ENCODE measurements around the gene RGS19.
"Not testable (repeated sequence)": the region's sequence is repeated elsewhere in the genome, so short reads cannot be mapped to it uniquely, and the experiment has no call there.

RGS19 gene, protein sequence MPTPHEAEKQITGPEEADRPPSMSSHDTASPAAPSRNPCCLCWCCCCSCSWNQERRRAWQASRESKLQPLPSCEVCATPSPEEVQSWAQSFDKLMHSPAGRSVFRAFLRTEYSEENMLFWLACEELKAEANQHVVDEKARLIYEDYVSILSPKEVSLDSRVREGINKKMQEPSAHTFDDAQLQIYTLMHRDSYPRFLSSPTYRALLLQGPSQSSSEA

DNA sequence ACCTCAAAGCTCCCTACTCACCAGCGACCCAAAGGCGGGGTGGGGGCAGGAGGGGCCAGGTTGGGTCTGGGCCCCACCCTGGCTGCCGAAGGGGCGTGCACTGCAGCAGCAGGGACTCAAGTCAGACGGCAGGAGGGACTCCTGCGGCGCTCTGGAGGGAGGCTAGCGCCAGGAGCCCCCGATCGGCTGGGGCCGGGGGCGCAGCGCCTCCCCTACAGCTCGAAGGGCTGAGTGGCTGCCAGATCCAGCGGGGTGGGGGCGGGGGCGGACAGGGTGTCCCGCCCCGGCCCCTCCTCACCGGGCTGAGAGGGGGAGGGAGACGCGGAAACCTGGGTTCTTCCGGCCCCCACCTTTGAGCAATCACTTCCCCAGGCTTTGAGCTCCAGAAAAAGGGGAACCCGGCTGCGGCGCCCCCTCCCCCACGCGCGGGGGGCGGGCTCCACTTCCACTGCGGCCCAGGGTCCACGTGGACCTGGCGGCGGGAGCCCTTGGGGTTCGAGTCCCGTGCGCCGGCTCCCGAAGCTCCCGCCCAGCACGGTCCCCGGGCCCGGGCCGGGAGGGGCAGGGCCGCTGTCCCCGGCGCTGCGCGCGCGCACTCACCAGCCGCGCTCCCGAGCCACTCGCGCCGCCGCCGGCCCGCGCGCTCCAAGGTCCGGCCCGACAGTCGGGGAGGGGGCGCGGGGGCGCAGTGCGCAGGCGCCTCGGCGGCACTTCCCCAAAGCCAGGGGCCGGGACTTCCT lies at the start of gene RGS19:
Gene RGS19 (minus strand): TSS at position 246 of the 740 bp plus-strand sequence. CDS start 2,632 bp downstream, outside the sequence.
- peak; percentile 84 for DNase-seq

DNA sequence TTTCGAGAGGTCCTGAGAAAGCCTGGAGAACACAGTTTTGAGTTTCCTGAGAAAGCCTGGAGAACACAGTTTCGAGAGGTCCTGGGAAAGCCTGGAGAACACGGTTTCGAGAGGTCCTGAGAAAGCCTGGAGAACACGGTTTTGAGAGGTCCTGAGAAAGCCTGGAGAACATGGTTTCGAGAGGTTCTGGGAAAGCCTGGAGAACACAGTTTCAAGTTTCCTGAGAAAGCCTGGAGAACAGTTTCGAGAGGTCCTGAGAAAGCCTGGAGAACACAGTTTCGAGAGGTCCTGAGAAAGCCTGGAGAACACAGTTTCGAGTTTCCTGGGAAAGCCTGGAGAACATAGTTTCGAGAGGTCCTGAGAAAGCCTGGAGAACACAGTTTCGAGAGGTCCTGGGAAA lies 44.2 kb upstream of the RGS19 start:
- DNase-seq: not testable (repeated sequence)

DNA sequence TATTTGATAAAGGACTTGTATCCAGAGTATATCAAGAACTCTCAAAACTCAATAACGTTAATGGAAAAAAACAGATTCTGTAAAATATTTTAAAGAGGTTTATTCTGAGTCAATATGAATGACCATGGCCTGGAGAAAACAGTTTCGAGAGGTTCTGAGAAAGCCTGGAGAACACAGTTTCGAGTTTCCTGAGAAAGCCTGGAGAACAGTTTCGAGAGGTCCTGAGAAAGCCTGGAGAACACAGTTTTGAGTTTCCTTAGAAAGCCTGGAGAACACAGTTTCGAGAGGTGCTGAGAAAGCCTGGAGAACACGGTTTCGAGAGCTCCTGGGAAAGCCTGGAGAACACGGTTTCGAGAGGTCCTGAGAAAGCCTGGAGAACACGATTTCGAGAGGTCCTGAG lies 43.6 kb upstream of the RGS19 start:
- DNase-seq: not testable (repeated sequence)

DNA sequence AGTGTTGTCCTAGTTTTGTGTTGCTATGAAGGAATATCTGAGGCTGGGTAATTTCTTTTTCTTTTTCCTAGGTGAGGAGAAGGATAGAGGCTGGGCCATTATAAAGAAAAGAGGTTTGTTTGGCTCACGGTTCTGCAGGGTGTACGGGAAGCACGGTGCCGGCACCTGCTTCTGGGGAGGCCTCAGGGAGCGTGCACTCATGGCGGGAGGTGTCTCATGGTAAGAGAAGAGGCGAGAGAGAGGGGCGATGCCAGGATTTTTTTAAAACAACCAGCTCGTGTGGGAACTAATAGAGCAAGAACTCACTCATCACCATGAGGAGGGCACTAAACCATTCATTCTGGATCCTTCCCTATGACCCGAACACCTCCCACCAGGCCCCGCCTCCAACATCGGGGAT lies 42.3 kb upstream of the RGS19 start:
- DNase-seq: no peak

DNA sequence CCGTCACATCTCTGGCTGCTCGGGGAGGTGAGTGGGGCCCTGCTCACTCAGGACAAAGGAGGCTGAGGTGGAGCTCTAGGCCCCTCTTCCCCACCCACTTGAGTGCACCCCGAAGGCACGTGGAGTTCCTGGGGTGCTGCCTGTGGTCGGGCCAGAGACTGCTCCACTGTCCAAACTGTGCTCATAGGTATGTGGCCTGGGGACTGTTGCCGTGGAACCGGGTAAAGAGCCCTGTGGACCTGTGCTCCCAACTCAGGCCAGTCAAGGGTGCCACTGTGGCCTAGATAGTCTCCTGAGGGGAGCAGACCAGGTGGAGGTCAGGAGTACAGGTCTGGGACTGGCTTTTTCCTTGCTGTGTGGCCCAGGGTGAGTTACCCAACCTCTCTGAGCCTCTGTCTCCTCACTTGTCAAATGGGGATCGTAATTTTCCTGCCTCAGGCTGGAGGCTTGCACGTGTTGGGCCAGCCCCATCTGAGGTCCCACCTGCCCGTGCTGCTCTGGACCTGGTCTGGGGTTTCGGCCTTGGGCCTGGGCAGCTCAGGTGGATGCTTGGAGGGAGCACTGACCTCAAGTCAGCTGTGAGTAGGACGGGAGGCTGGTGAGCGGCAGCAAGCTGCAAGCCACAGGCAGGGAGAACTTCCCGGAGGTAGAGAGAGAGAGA lies 40.5 kb upstream of the RGS19 start:
- DNase-seq: no peak

DNA sequence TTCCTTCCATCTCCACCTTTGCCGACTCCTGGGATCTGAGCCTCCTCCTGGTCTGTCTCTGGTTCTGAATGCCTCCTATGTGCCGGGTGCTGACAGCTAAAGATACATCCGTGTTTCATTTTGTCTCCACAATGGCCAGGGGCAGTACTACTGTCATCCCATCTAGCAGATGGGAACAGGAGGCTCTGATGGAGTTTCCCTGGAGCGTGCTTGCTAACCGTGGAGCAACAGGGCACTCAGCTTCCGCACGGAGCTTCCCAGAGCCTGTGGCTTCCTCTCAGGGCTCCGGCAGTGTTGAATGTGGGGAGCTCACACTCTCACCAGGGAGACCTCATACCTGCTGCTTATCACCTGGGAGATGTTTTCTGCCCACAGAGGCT lies 40.0 kb upstream of the RGS19 start:
- DNase-seq: peak; percentile 58

DNA sequence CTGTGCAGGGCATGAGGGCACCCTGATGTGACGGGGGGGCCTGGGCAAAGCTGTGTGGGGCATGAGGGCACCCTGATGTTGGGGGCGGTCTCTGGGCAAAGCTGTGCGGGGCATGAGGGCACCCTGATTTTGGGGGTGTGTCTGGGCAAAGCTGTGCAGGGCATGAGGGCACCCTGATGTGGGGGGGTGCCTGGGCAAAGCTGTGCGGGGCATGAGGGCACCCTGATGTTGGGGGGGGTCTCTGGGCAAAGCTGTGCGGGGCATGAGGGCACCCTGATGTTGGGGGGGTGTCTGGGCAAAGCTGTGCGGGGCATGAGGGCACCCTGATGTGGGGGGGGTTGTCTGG lies 38.1 kb upstream of the RGS19 start:
- peak; percentile 41 for DNase-seq

DNA sequence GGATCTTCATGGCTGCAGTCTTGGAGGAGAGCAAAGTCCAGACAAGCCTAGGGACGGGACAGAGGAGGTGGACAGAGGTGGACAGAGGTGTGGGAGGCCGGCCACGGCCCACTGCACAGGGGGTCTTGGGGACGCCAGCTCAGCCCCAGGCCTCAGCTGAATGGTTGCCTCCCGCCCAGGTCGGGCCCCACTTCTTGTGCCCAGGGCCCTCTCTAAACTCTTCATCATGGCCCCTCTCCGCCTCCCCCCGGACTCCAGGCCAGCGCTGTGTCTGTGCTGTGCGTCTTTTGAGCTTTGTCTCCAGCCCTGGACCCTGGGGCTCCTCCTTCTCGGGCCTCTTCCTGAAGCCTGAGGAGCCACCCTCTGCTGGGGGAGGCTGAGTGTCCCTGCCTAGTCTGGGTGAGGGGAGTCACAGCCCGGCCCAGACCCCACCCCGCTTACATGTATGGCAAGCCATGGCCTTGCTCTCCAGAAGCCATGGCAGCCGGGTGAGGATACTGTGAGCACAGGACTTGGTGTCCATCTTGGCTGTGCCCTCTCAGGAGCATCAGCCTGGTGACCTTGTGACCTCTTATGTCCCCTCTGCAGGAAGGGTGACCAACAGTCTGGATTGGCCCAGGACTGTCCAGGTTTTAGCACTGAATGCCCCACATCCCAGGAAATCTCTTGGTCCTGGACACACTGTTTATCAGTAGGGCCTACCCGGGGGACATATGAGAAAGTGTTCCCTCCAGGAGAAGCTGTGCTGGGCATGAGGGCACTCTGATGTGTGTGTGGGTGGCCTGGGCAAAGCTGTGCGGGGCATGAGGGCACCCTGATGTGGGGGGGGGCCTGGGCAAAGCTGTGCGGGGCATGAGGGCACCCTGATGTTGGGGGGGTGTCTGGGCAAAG lies 37.5 kb upstream of the RGS19 start:
- DNase-seq: peak; percentile 50

DNA sequence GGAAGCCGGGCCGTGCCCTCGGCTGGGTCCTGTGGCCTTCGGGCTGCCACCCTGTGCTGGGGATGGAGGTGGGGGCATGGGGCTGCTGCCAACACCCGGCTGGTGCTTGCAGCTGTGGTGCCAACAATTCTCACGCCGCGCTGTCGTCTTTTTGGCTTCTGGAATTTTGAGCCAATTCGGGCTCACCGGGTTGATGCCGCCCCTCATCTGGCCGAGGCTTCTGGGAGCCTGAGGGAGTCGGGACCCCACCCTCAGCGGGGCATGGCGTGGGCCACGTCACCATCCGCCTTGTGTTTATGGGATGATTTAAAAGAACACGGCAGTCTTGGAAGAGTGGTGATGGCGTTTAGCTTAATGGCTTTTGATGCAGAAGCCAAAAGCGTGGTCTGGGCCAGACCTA lies 36.7 kb upstream of the RGS19 start:
- DNase-seq: no peak

DNA sequence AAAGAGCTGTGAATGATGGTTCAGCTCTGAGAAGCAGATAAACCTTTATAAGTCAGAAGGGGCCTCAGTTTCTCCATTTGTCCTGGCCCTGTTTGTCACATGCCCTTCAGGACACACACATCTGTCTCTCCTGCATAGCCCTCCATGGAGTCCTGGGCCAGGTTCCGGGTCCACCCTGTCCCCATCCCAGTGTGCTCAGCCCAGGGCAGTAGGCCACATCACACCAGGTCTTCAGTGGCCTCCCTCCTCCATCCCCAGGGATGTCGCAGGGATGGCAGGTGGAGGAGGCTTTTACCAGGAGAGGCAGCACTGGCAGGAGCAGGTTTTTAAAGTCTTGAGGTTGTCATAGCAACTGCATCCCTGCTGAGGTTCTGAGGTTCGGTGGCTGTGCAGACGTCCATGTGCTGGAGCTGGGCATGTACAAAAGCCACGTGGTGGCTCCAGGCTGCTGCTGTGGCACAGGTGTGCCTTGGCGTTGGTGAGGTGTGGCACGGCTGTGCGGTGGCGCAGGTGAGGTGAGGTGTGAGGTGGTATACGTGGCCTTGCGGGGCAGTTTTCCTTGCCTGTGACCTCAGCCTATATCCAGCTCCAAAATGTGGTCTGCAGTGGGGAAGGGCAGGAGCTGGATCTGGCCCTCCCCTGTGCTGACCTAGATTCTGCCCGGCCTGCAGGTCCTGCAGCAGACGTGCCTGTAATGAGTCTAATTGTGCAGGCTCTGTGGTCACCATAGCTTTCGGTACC lies 36.0 kb upstream of the RGS19 start:
- peak; percentile 48 for DNase-seq

DNA sequence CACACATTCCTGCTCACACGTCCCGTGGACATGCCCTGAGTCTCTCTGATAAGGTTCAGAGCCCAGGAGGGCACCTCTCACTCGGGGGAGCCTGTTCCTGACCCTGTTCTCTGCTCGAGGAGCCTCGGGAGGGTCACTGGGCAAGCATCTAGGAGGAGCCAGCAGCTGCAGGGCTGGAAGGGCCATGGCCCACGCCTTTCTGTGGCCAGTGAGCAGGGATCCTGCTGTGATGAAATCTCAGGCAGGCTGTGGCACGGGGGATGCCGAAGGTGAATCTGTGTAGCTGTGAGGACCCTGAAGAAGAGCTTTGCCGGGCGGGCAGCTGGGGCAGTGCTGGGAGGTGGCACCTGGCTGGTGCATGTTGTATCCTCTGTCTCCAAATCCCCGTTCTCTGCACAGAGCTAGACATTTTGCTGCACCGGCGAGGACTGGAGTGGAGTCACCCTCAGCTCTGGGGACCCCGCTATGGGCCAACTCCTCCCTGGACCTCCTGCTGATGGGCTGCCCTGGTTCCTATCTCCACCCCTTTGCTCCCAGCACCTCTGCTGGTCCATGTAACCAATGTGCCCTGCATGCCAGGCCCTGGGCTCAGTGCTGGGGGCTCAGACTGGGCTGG lies 35.1 kb upstream of the RGS19 start:
- peak; percentile 53 for DNase-seq

DNA sequence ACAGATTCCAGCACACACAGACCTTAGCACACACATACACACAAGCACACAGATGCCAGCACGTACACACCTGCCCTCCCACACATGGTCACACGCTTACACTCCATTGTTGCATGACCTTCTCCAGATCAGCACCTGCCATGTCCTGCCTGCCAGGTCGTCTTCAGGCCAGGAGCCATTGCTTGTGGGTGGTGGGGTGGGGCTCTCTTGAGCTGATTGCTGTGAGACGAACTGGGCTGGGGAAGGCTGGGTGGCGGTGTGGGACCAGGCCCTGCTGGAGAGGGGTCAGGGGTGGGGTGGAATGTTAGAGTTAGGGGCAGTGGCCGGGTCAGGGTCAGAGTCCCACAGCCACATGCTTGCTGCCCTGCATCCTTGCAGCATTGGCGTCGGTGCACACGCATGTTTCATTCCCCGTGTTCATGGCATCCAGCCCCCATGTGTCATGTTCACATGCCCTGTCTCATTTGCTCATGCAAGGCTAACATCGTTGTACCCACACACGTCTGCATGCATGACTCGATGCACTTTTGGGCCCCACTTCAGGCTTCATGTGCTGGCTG lies 34.6 kb upstream of the RGS19 start:
- DNase-seq: peak; percentile 33

DNA sequence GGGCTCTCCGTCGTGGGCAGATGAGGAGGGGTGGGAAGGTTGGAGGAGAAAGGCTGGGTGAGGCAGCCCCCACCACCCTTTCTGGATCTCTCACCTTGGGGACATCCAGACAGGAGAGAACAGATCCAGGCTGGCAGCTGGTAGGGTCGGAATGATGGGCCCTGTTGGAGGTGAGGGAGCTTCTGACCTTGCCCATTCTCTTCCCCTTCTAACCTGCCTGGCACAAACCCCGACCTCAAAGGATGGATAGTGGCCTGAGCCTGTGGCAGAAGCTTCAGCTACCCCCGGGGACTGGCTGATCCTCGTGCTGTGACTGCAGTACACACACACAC lies 34.1 kb upstream of the RGS19 start:
- DNase-seq: peak; percentile 32

DNA sequence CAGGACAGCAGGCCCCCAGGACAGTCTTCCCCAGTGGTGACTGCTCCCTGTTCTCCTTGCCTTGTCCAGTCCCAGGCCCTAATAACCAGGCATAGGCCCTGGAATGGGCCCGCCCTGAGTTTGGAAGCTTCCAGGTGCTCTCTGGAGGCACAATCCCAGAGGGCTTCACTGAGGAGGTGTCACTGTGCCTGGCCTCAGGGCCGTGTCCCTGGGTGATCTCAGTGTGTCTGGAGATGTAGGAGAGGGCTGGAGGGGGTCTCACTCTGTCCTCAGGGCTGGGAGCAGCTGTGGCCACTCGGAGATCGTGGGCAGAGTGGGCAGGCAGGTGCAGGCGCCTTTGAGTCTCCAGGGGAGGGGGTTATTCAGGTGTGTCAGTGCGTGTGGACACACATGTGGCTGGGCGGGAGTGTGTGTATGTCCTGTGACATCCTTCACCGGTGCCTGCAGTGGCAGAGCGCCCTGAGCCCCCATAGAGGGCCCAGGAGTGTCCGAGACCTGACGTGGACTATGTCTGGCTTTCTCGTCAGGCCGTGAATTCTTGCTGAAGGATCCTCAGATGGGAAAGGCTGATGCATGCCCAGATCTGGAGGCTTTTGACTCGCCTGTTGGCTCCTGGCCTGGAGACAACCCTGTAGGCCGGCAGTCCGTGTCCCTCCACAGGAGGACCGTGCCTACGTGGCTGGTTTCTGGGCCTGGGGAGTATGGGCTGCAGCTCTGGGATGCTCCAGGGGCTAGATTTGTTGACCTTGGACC lies 33.5 kb upstream of the RGS19 start:
- peak; percentile 42 for DNase-seq

DNA sequence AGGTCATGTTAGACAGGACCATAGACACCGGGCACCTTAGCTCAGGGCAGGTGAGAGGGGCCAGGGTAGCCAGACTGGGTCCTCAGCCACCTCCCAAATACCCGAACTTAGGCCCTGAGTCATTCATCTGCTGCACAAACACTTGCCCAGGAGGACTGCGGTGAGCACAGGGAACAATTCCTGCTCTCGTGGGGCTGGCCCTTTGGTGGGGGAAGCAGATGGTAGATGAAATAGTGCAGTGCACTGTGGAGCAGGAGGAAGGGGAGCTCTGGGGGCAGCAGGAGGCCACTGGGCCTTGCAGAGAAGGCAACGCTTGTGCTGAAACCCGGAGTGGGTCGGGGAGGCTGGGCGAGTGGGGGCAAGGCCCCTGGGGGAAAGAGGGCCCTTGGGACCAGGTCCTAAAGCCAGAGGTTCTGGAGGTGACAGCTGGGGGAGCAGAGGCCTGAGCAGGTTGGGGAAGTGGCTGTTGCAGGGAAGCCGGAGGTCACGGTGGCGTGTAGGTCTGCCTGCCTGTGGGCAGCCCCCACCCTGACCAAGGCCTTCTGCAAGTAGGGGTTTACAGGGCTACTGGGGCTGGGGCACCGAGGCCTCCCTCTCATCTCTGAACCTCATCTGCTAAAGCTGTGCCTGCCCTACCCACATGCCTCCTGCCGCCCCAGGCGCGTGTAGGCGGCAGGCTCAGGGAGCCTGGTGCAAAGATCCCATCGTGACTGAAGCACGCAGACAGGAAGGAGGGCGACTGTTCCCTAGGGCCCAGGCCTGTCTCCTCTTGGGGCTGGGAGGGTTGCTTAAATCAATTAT lies 32.7 kb upstream of the RGS19 start:
- DNase-seq: peak; percentile 28

DNA sequence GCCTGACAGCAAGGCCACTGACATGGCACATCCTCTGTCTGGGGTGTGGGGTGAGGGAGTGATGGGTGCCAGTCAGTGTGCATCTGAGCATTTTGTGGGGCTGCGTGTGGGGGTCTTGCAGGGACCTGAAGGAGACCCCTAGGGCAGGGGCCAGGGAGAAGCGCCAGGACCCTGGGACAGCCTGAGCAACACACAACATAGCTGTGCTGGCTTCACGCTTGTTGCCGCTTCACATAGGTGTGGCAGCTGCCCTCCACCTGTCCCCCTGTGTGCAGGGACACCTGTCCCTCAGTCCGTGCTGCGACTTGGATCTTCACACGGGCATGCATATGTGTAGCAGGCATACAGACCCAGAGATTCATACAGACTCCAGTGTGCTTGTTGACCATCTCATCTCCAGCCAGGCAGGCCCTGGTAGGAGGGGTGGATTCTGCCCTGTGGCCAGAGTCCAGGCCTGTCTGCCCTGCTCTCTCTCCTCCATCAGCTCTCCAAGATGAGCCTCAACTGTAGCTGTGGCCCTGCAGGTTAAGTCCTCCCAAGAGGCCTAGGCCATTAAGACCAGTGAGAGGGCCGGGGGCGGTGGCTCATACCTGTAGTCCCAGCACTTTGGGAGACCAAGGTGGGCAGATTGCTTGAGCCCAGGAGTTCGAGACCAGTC lies 31.2 kb upstream of the RGS19 start:
- DNase-seq: no peak

DNA sequence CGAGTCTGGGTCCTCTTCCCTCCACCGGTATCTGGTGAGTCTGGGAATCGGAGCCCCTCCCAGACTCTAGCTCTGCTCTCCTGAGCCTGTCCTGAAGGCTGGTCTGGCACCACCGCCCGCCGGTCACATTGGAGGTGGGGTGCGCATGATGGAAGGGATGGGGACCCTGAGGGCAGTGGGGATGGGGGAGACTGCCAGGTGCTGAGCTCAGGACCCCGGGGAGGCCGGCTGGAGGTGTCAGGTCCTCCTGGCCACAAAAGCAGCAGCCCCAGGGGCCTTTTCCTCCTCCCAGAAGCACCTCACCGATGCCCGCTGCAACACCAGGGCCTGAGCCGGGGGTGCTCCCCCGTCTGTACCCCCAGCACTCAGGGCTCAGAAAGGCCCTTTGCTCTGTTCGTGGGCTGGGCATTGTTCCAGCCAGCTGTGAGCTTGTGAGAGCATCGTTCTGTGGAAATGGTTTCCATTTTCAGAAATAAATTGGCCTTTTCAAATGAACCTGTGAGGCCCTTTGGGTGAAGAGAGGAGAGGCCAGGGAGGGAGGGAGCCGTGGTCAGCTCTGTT lies 30.6 kb upstream of the RGS19 start:
- DNase-seq: no peak

DNA sequence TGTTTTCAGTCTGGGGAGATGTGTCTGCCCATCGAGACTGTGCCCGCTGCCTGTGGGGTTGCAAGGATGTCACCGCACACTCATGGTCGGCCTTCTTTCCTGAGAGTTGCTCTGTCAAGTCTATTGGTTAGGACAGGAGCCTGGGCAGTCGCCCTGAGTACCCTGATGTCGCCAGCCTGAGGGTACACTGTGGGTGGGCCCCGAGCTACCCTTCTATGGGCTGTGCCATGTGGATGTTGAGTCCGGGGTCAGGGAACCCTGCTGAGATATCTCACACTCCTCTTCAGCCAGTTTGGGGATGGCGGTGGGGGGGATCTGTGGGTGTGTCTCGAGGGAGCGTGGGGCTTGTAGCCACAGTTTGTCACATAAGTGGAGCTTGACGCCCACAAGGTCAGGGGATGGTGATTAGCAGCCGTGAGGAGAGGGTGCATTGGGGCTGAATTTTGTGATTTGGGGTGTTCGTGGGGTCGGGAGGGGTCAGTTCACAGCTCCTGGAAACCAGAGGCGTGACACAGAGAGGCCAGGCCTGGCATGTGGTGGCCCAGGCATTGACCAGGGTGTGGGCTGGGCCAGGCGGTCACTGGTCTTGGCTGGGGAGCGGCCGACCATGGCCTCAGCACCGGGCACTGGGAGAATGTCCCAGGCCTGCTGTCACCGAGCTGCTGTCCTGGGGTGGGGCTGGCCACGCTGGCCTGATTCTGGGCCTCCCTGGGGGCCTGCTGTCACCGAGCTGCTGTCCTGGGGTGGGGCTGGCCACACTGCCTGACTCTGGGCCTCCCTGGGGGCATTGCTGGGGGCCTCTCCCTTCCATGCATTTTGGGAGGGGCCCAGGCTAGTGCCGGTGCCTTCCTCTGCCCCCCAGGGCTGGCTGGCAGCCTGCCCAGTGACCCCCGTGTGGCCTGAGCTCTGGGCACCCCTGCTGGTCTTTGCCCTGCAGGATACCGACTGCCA lies 29.7 kb upstream of the RGS19 start:
- peak; percentile 50 for DNase-seq
